ENCODE results near the gene MGMT.

- no peak for TF ChIP-seq CTCF (IDR thresholded peaks at IDR 0.05; ENCODE audit: poor library complexity, severe bottlenecking)
- no peak for TF ChIP-seq EP300 (conservative IDR thresholded peaks at IDR 0.05; ENCODE audit: poor library complexity, severe bottlenecking)
- no peak for TF ChIP-seq SMC3 (conservative IDR thresholded peaks at IDR 0.05; ENCODE audit: poor library complexity)
- no peak for TF ChIP-seq TAF1 (IDR thresholded peaks at IDR 0.05; ENCODE audit: low read depth)
- no peak for TF ChIP-seq EZH2 (IDR thresholded peaks at IDR 0.05; ENCODE audit: borderline replicate concordance, insufficient read depth, low read length, poor library complexity, severe bottlenecking)
- TF ChIP-seq REST (IDR thresholded peaks at IDR 0.05; ENCODE audit: borderline replicate concordance) = no peak
- no peak for TF ChIP-seq POLR2AphosphoS5 (IDR thresholded peaks at IDR 0.05)
These were observed 288.6 kb downstream of the MGMT start for GRCh38 chr10:129755621-129756020.

Measured in neural cell (in vitro differentiated cells).